MM.1S (cell line): ENCODE measurements around the gene TSPEAR.

Source experiments
- DNase-seq: peaks from one replicate; pipeline ENCODE4 v3.0.0-alpha.2; 2015
- H2AFZ ChIP-seq: fragments of 300-600 bp; sonication (generic); 2 replicates; pipeline ENCODE4 v1.6.0; 2016; ENCODE audit warnings: antibody characterized with exemption, low read length
- H3F3A ChIP-seq: fragments of 300-600 bp; sonication (generic); 2 replicates; pipeline ENCODE4 v1.6.1; 2016; ENCODE audit warnings: mild to moderate bottlenecking, antibody characterized with exemption, low read length, moderate library complexity, mixed read lengths; ENCODE audit not compliant: insufficient read depth
- H3K27ac ChIP-seq: fragments of 300-600 bp; sonication (generic); 2 replicates; pipeline ENCODE4 v1.5.1; 2016; ENCODE audit warnings: mild to moderate bottlenecking, low read length
- H3K27me3 ChIP-seq: fragments of 300-600 bp; sonication (generic); replicated peaks from 2 replicates; pipeline ENCODE4 v1.6.0; 2016; ENCODE audit warnings: low read length; ENCODE audit not compliant: insufficient read depth
- H3K36me3 ChIP-seq: fragments of 300-600 bp; sonication (generic); replicated peaks from 2 replicates; pipeline ENCODE4 v1.6.1; 2016; ENCODE audit warnings: mild to moderate bottlenecking, low read length, mixed read lengths; ENCODE audit not compliant: insufficient read depth
- H3K4me1 ChIP-seq: fragments of 300-600 bp; sonication (generic); 2 replicates; pipeline ENCODE4 v1.6.1; 2016; ENCODE audit warnings: low read length, mixed read lengths
- H3K4me2 ChIP-seq: fragments of 300-600 bp; sonication (generic); 2 replicates; pipeline ENCODE4 v1.6.0; 2016; ENCODE audit warnings: low read depth, low read length
- H3K4me3 ChIP-seq: fragments of 300-600 bp; sonication (generic); 2 replicates; pipeline ENCODE4 v1.5.1; 2016; ENCODE audit warnings: low read length, mixed read lengths
- H3K79me2 ChIP-seq: fragments of 300-600 bp; sonication (generic); 2 replicates; pipeline ENCODE4 v1.6.1; 2016; ENCODE audit warnings: mixed run types, low read length, mixed read lengths
- H3K9ac ChIP-seq: fragments of 300-600 bp; sonication (generic); 2 replicates; pipeline ENCODE4 v1.6.1; 2016; ENCODE audit warnings: low read length, mixed read lengths
- H3K9me2 ChIP-seq: fragments of 300-600 bp; sonication (generic); replicated peaks from 2 replicates; pipeline ENCODE4 v1.6.1; 2016; ENCODE audit warnings: mild to moderate bottlenecking, low read length, mixed read lengths; ENCODE audit not compliant: insufficient read depth
- H3K9me3 ChIP-seq: fragments of 300-600 bp; sonication (generic); replicated peaks from 2 replicates; pipeline ENCODE4 v1.6.1; 2016; ENCODE audit warnings: mild to moderate bottlenecking, low read length, mixed read lengths; ENCODE audit not compliant: insufficient read depth
- H4K20me1 ChIP-seq: fragments of 300-600 bp; sonication (generic); 2 replicates; pipeline ENCODE4 v1.6.1; 2016; ENCODE audit warnings: mild to moderate bottlenecking, low read length, moderate library complexity, mixed read lengths; ENCODE audit not compliant: insufficient read depth
- EZH2 ChIP-seq: fragments of 300-600 bp; sonication (generic); optimal IDR thresholded peaks from 2 replicates; pipeline ENCODE3; 2017; ENCODE audit warnings: low read depth, mild to moderate bottlenecking, antibody characterized with exemption, low read length, mixed read lengths
- EZH2phosphoT487 ChIP-seq: fragments of 300-600 bp; sonication (generic); IDR thresholded peaks from 2 replicates; pipeline ENCODE4 v1.6.1; 2018; ENCODE audit warnings: antibody characterized with exemption, low read length
- TF ChIP-seq, protein P1 (sequence below): fragments of 300-600 bp; sonication (generic); IDR thresholded peaks from 2 replicates; pipeline ENCODE4 v1.5.1; 2016; ENCODE audit warnings: antibody characterized with exemption, low read length, mixed read lengths

Gene TSPEAR

GRCh38 chr21:44636209-44637017, 75.0 kb downstream of the TSPEAR start:
- no peaks in the 10 kb centered on the region for H3K9me2 ChIP-seq
- no peak overlapping the region for H3K4me3 ChIP-seq
- no peak overlapping the region for H3K9ac ChIP-seq
- TF ChIP-seq EZH2phosphoT487 (no peak), EZH2 (no peak)
- TF ChIP-seq, protein P1, sequence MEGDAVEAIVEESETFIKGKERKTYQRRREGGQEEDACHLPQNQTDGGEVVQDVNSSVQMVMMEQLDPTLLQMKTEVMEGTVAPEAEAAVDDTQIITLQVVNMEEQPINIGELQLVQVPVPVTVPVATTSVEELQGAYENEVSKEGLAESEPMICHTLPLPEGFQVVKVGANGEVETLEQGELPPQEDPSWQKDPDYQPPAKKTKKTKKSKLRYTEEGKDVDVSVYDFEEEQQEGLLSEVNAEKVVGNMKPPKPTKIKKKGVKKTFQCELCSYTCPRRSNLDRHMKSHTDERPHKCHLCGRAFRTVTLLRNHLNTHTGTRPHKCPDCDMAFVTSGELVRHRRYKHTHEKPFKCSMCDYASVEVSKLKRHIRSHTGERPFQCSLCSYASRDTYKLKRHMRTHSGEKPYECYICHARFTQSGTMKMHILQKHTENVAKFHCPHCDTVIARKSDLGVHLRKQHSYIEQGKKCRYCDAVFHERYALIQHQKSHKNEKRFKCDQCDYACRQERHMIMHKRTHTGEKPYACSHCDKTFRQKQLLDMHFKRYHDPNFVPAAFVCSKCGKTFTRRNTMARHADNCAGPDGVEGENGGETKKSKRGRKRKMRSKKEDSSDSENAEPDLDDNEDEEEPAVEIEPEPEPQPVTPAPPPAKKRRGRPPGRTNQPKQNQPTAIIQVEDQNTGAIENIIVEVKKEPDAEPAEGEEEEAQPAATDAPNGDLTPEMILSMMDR = no peak
- no peaks in the 10 kb centered on the region for H3K4me1 ChIP-seq
- H3F3A ChIP-seq = no peaks in the 10 kb centered on the region
- no peaks in the 10 kb centered on the region for H3K79me2 ChIP-seq
- DNase-seq = no peak
- H4K20me1 ChIP-seq = no peaks in the 10 kb centered on the region
- H3K4me2 ChIP-seq = no peak overlapping the region
- no peak overlapping the region for H2AFZ ChIP-seq
- no peaks in the 10 kb centered on the region for H3K36me3 ChIP-seq
- H3K27ac ChIP-seq = no peak overlapping the region
- peaks cover 80% of the 10 kb centered on the region for H3K27me3 ChIP-seq
- H3K9me3 ChIP-seq = no peaks in the 10 kb centered on the region

- no peak overlapping the region for H3K9ac ChIP-seq
- H4K20me1 ChIP-seq = no peaks in the 10 kb centered on the region
- no peaks in the 10 kb centered on the region for H3K79me2 ChIP-seq
- TF ChIP-seq, protein P1 = no peak
- TF ChIP-seq EZH2 = no peak
- no peak for TF ChIP-seq EZH2phosphoT487
- no peaks in the 10 kb centered on the region for H3K9me2 ChIP-seq
- H3K27ac ChIP-seq = no peak overlapping the region
- H3K9me3 ChIP-seq = no peaks in the 10 kb centered on the region
- H3K4me1 ChIP-seq = no peaks in the 10 kb centered on the region
- peaks cover 70% of the 10 kb centered on the region for H3K27me3 ChIP-seq
- no peak overlapping the region for H3K4me3 ChIP-seq
- DNase-seq = no peak
- H2AFZ ChIP-seq = no peak overlapping the region
- H3K4me2 ChIP-seq = no peak overlapping the region
- no peaks in the 10 kb centered on the region for H3F3A ChIP-seq
- H3K36me3 ChIP-seq = no peaks in the 10 kb centered on the region
Observed at GRCh38 chr21:44632067-44632466, 79.3 kb downstream of the TSPEAR start.

GRCh38 chr21:44630440-44630839, 80.9 kb downstream of the TSPEAR start:
- Histone ChIP-seq H4K20me1 (no peaks in the 10 kb centered on the region), H3K4me3 (no peak overlapping the region), H3K9me3 (no peaks in the 10 kb centered on the region), H3K36me3 (no peaks in the 10 kb centered on the region), H3K27me3 (peaks cover 67% of the 10 kb centered on the region), H3K9ac (no peak overlapping the region), H3K9me2 (no peaks in the 10 kb centered on the region), H3K79me2 (no peaks in the 10 kb centered on the region), H3K27ac (no peak overlapping the region), H3F3A (no peaks in the 10 kb centered on the region), H2AFZ (no peak overlapping the region), H3K4me1 (no peaks in the 10 kb centered on the region), H3K4me2 (no peak overlapping the region)
- TF ChIP-seq, protein P1 = no peak
- TF ChIP-seq EZH2 = no peak
- TF ChIP-seq EZH2phosphoT487 = no peak
- no peak for DNase-seq
